ENCODE data around the gene XPA.

XPA gene

DNA sequence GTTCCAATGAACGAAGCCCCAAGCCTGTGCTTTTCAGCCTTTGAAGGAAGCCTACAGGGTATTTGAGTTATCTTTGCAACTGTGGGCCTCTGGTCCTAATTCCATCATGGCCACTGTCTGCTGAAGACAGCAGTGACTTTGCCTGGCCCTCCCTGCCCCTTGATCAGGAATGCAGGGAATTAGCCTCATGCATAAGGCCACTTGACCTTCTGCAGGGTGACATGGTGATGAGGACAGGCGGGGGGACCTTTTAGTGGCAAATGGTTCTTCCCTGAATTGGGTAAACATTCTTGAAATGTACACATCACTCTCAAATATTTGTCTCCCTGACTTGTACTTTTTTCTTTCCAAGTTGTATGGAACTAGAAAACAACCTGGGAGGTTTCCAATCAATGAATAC lies 25.2 kb upstream of the XPA start:
- H3K9me2 ChIP-seq (replicated peaks; ENCODE audit: low read depth, low read length): no peaks in the 10 kb centered on the region
- no peaks in the 10 kb centered on the region for H4K20me1 ChIP-seq (ENCODE audit: insufficient read depth, low read length, poor library complexity, severe bottlenecking)
- H3K9me3 ChIP-seq (ENCODE audit: insufficient read depth, low read depth, low read length): no peaks in the 10 kb centered on the region
- no peaks in the 10 kb centered on the region for H3K4me1 ChIP-seq (ENCODE audit: insufficient read depth, low read length, poor library complexity, severe bottlenecking)
- H3K79me2 ChIP-seq (ENCODE audit: insufficient read depth, low read length): no peaks in the 10 kb centered on the region
- H3K9ac ChIP-seq (ENCODE audit: low read depth, low read length, poor library complexity, severe bottlenecking): no peak overlapping the region
- TF ChIP-seq, protein P1, sequence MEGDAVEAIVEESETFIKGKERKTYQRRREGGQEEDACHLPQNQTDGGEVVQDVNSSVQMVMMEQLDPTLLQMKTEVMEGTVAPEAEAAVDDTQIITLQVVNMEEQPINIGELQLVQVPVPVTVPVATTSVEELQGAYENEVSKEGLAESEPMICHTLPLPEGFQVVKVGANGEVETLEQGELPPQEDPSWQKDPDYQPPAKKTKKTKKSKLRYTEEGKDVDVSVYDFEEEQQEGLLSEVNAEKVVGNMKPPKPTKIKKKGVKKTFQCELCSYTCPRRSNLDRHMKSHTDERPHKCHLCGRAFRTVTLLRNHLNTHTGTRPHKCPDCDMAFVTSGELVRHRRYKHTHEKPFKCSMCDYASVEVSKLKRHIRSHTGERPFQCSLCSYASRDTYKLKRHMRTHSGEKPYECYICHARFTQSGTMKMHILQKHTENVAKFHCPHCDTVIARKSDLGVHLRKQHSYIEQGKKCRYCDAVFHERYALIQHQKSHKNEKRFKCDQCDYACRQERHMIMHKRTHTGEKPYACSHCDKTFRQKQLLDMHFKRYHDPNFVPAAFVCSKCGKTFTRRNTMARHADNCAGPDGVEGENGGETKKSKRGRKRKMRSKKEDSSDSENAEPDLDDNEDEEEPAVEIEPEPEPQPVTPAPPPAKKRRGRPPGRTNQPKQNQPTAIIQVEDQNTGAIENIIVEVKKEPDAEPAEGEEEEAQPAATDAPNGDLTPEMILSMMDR (conservative IDR thresholded peaks at IDR 0.05; ENCODE audit: low read length): no peak
- TF ChIP-seq EZH2phosphoT487 (IDR thresholded peaks at IDR 0.05; ENCODE audit: borderline replicate concordance): no peak
- H2AFZ ChIP-seq (ENCODE audit: low read length): no peak overlapping the region
- H3K27me3 ChIP-seq (ENCODE audit: insufficient read depth, low read length, poor library complexity, severe bottlenecking): peaks cover 18% of the 10 kb centered on the region
- no peaks in the 10 kb centered on the region for H3F3A ChIP-seq (ENCODE audit: low read depth)
- no peak overlapping the region for H3K4me3 ChIP-seq (ENCODE audit: low read length, poor library complexity, severe bottlenecking)
- no peak overlapping the region for H3K4me2 ChIP-seq (ENCODE audit: low read depth, low read length, poor library complexity, severe bottlenecking)
- H3K36me3 ChIP-seq (ENCODE audit: insufficient read depth, low read length): no peaks in the 10 kb centered on the region

DNA sequence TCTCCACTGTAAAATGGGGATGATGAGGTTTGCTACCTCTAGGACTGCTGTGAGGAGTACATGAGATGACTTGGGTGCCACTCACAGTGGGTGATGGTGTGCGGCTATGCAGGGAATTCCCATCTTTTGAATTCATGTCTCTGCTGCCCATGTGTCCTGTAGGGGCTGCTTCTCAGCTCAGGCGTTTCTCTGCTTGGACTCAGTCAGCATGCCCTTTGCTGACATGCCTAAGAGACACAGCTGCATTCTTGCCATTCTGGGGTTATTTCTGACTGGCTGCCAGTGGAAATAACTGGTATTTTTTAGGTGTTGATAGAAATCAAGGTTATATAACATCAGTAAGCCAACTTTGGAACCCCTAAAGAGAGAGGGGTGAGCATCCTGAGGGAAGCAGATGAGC lies 24.3 kb upstream of the XPA start:
- Histone ChIP-seq H3K4me2 (ENCODE audit: low read depth, low read length, poor library complexity, severe bottlenecking) (no peak overlapping the region), H2AFZ (ENCODE audit: low read length) (no peak overlapping the region), H3K9me2 (replicated peaks; ENCODE audit: low read depth, low read length) (no peaks in the 10 kb centered on the region), H3K36me3 (ENCODE audit: insufficient read depth, low read length) (no peaks in the 10 kb centered on the region), H3K4me3 (ENCODE audit: low read length, poor library complexity, severe bottlenecking) (no peak overlapping the region), H3K79me2 (ENCODE audit: insufficient read depth, low read length) (no peaks in the 10 kb centered on the region), H3K9ac (ENCODE audit: low read depth, low read length, poor library complexity, severe bottlenecking) (no peak overlapping the region), H3K9me3 (ENCODE audit: insufficient read depth, low read depth, low read length) (no peaks in the 10 kb centered on the region), H3F3A (ENCODE audit: low read depth) (no peaks in the 10 kb centered on the region), H4K20me1 (ENCODE audit: insufficient read depth, low read length, poor library complexity, severe bottlenecking) (no peaks in the 10 kb centered on the region), H3K27me3 (ENCODE audit: insufficient read depth, low read length, poor library complexity, severe bottlenecking) (peaks cover 22% of the 10 kb centered on the region), H3K4me1 (ENCODE audit: insufficient read depth, low read length, poor library complexity, severe bottlenecking) (no peaks in the 10 kb centered on the region)
- TF ChIP-seq, protein P1 (conservative IDR thresholded peaks at IDR 0.05; ENCODE audit: low read length): no peak

DNA sequence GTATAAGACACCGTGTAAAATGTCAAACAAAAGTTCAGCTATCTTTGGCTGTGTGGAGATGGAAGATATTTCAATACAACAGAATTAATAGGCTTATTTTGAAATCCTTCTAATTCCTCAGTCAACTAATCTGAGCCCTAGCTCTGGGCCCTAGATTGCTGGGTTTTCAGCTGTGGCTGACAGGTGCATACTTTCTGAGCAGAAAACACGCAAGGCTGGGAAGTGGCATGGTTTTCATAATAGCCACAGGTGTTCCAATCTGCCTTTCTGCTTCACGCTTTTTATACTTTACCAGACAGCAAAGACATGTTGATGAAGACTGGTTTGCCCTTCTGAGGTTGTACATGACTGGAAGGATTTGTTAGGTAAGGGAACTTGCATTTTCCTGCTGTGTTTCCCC lies 20.7 kb upstream of the XPA start:
- H3K4me3 ChIP-seq (ENCODE audit: low read length, poor library complexity, severe bottlenecking): no peak overlapping the region
- TF ChIP-seq, protein P1 (conservative IDR thresholded peaks at IDR 0.05; ENCODE audit: low read length): no peak
- no peak for TF ChIP-seq EZH2phosphoT487 (IDR thresholded peaks at IDR 0.05; ENCODE audit: borderline replicate concordance)
- H3K36me3 ChIP-seq (ENCODE audit: insufficient read depth, low read length): no peaks in the 10 kb centered on the region
- no peaks in the 10 kb centered on the region for H3K9me2 ChIP-seq (replicated peaks; ENCODE audit: low read depth, low read length)
- no peak overlapping the region for H2AFZ ChIP-seq (ENCODE audit: low read length)
- no peaks in the 10 kb centered on the region for H3F3A ChIP-seq (ENCODE audit: low read depth)
- peaks cover 4% of the 10 kb centered on the region for H3K4me1 ChIP-seq (ENCODE audit: insufficient read depth, low read length, poor library complexity, severe bottlenecking)
- peaks cover 43% of the 10 kb centered on the region for H3K27me3 ChIP-seq (ENCODE audit: insufficient read depth, low read length, poor library complexity, severe bottlenecking)
- H3K4me2 ChIP-seq (ENCODE audit: low read depth, low read length, poor library complexity, severe bottlenecking): no peak overlapping the region
- no peaks in the 10 kb centered on the region for H3K9me3 ChIP-seq (ENCODE audit: insufficient read depth, low read depth, low read length)
- H4K20me1 ChIP-seq (ENCODE audit: insufficient read depth, low read length, poor library complexity, severe bottlenecking): no peaks in the 10 kb centered on the region
- H3K9ac ChIP-seq (ENCODE audit: low read depth, low read length, poor library complexity, severe bottlenecking): no peak overlapping the region
- no peaks in the 10 kb centered on the region for H3K79me2 ChIP-seq (ENCODE audit: insufficient read depth, low read length)

Measured in Loucy (cell line).